GM18507 (cell line): ENCODE results near the gene TEAD3.
"Not testable (repeated sequence)": the region's sequence is repeated elsewhere in the genome, so short reads cannot be mapped to it uniquely, and the experiment has no call there.

Experiments
- DNase-seq: peaks from one replicate; pipeline ENCODE4 v3.0.0; 2011; ENCODE audit warnings: low read depth; ENCODE audit not compliant: insufficient read length; ENCODE audit errors: extremely low spot score
- FAIRE-seq: peaks from 2 replicates; lab custom pipeline; 2011; peaks lifted over from hg19 to GRCh38; lab: Jason Lieb, UNC

The TEAD3 gene

GRCh38 chr6:35432702-35433101 lies 64.2 kb downstream of the TEAD3 start:
- not testable (repeated sequence) for FAIRE-seq, DNase-seq

- FAIRE-seq (no peak), DNase-seq (no peak)
These were observed 64.6 kb downstream of the TEAD3 start for GRCh38 chr6:35432291-35432690.

GRCh38 chr6:35429463-35429862 lies 67.4 kb downstream of the TEAD3 start:
- DNase-seq (no peak), FAIRE-seq (no peak)

- FAIRE-seq (no peak), DNase-seq (no peak)
These were observed 68.3 kb downstream of the TEAD3 start for GRCh38 chr6:35428421-35429149.

- DNase-seq (no peak), FAIRE-seq (no peak)
These were observed 69.0 kb downstream of the TEAD3 start for GRCh38 chr6:35427851-35428321.

- DNase-seq (no peak), FAIRE-seq (no peak)
These were observed 69.4 kb downstream of the TEAD3 start for GRCh38 chr6:35427435-35427834.

- DNase-seq (no peak), FAIRE-seq (no peak)
These were observed 70.8 kb downstream of the TEAD3 start for GRCh38 chr6:35426074-35426473.

GRCh38 chr6:35425284-35425683 lies 71.6 kb downstream of the TEAD3 start:
- DNase-seq (no peak), FAIRE-seq (no peak)
